ENCODE measurements around the gene FASN. TPM values are rescaled to one million over a fixed set of nuclear protein-coding genes. Genes with fewer than 3 reads are reported as not detected.

FASN gene
- total and polyA plus RNA-seq, 2 of the 4 experiments (the other 2 are of a cell fraction), result 12.4 to 56.0 TPM

DNA sequence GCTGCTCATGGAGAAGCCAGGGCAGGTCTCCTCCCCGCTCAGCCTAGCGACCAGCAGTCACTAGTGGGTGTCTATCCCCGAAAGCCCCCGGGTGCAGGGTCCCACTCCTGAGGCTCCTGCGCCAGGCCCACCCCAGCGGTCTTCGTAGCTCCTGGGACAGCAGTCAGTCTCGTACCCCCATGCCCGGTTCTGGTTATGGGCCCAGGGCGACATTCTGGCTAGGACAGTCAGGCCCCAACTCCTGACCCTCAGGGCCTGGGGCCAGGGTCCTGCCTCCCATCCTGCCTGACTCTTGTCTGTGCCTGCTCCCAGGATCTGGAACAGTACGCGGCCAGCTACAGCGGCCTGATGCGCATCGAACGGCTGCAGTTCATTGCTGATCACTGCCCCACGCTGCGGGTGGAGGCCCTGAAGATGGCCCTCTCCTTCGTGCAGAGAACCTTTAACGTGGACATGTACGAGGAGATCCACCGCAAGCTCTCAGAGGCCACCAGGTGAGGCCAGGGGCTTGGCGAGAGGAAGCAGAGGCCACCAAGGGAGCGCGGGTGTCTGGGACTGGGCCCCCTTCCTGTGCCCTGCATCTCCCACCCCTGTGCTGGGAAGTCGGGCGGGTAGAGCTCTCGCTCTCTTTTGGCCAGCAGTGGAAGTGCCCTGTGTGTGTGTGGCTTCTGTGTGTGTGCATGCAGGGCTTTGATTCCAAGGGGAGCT, 44.3 kb downstream of the FASN start:
- Histone ChIP-seq H2BK20ac (ENCODE audit: low read depth, low read length) (no peak overlapping the region), H3K4me2 (ENCODE audit: low read depth, low read length) (no peak overlapping the region; the same call in 1 of the 2 replicates), H3K9me1 (ENCODE audit: insufficient read depth, low read length) (peaks cover 5% of the 10 kb centered on the region), H4K5ac (ENCODE audit: low read depth, low read length) (no peak overlapping the region), H2BK15ac (ENCODE audit: low read depth, low read length) (no peak overlapping the region), H2AFZ (replicated peaks; ENCODE audit: low read length, poor library complexity) (no peak overlapping the region), H3K56ac (ENCODE audit: extremely low read depth, insufficient read depth, low read length) (no peak overlapping the region), H2AK5ac (ENCODE audit: low read depth, low read length) (no peak overlapping the region), H3K27me3 (ENCODE audit: control insufficient read depth, insufficient read depth, low read length) (no peaks in the 10 kb centered on the region), H3K23ac (ENCODE audit: low read depth, low read length) (no peak overlapping the region), H3K4me3 (ENCODE audit: insufficient read depth, low read depth, low read length) (no peak overlapping the region), H3K79me1 (ENCODE audit: low read depth in 1 of 2, low read length in 2 of 2) (peaks cover 16 to 45% of the 10 kb centered on the region in 2 experiments), H3K18ac (ENCODE audit: low read depth, low read length) (no peak overlapping the region), H2AK9ac (replicated peaks; ENCODE audit: low read depth, low read length, poor library complexity) (peak overlapping the region; percentile 55), H2BK5ac (ENCODE audit: low read depth, low read length, poor library complexity, severe bottlenecking) (no peak overlapping the region), H2BK120ac (ENCODE audit: low read depth, low read length) (no peak overlapping the region), H4K8ac (ENCODE audit: low read depth in 2 of 2, low read length in 2 of 2) (no peak overlapping the region), H3K9ac (ENCODE audit: low read depth, low read length) (no peak overlapping the region), H3K36me3 (ENCODE audit: control insufficient read depth, insufficient read depth, low read length) (peaks cover 60% of the 10 kb centered on the region), H3K27ac (ENCODE audit: insufficient read depth, low read length) (no peak overlapping the region), H4K91ac (ENCODE audit: insufficient read depth, low read depth, low read length) (no peak overlapping the region), H3K4ac (ENCODE audit: low read depth, low read length) (no peak overlapping the region), H3K9me3 (ENCODE audit: control insufficient read depth, insufficient read depth, low read length) (no peaks in the 10 kb centered on the region), H3K14ac (replicated peaks; ENCODE audit: low read depth, low read length) (no peak overlapping the region), H3K4me1 (ENCODE audit: control insufficient read depth, insufficient read depth, low read length) (peaks cover 18% of the 10 kb centered on the region), H4K20me1 (ENCODE audit: insufficient read depth, low read length) (peaks cover 4% of the 10 kb centered on the region)
- ChIA-PET CTCF (no interaction called here), POLR2A (ENCODE audit: unreplicated experiment) (no interaction called here)
- 96% methylated on average over 22 of the region's 28 CpGs; no CpG with 5 or more reads in 1 of the 2 experiments for WGBS, 2 experiments (ENCODE audit: extremely low coverage in 2 of 2, insufficient read length in 1 of 2)
- intact Hi-C loops (cut with micrococcal nuclease) (no loop called here), in situ Hi-C loops (cut with MboI; ENCODE audit: low sequenced_read_pairs) (no loop called here), dilution Hi-C loops (cut with HindIII; ENCODE audit: low sequenced_read_pairs, unreplicated experiment) (no loop called here)
- BruUV-seq (replicated peaks), result no TSS peak
- DNase-seq (no peak), ATAC-seq (ENCODE audit: low read depth) (no peak)
- TF ChIP-seq RCOR1 (IDR thresholded peaks at IDR 0.05; ENCODE audit: insufficient replicate concordance, low read length) (no peak), MAFK (IDR thresholded peaks at IDR 0.05; ENCODE audit: low read depth, low read length) (no peak), MXI1 (IDR thresholded peaks at IDR 0.05; ENCODE audit: borderline replicate concordance, low read depth, low read length) (no peak), CEBPB (IDR thresholded peaks at IDR 0.05; ENCODE audit: low read depth, low read length) (no peak), NFE2L2 (IDR thresholded peaks at IDR 0.05; ENCODE audit: low read depth, low read length) (no peak), SMC3 (IDR thresholded peaks at IDR 0.05; ENCODE audit: low read depth, low read length) (no peak), FOS (IDR thresholded peaks at IDR 0.05; ENCODE audit: low read depth, low read length) (no peak), RFX5 (IDR thresholded peaks at IDR 0.05; ENCODE audit: low read depth, low read length) (no peak), POLR2A (IDR thresholded peaks at IDR 0.05; ENCODE audit: low read depth, low read length) (no peak), RAD21 (IDR thresholded peaks at IDR 0.05; ENCODE audit: low read length) (no peak), CHD1 (IDR thresholded peaks at IDR 0.05; ENCODE audit: low read depth, low read length) (no peak), BHLHE40 (IDR thresholded peaks at IDR 0.05; ENCODE audit: low read depth, low read length) (no peak)
- TF ChIP-seq, protein P1, sequence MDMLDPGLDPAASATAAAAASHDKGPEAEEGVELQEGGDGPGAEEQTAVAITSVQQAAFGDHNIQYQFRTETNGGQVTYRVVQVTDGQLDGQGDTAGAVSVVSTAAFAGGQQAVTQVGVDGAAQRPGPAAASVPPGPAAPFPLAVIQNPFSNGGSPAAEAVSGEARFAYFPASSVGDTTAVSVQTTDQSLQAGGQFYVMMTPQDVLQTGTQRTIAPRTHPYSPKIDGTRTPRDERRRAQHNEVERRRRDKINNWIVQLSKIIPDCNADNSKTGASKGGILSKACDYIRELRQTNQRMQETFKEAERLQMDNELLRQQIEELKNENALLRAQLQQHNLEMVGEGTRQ (IDR thresholded peaks at IDR 0.05; ENCODE audit: low read depth, low read length), result no peak
- TF ChIP-seq, protein P2, sequence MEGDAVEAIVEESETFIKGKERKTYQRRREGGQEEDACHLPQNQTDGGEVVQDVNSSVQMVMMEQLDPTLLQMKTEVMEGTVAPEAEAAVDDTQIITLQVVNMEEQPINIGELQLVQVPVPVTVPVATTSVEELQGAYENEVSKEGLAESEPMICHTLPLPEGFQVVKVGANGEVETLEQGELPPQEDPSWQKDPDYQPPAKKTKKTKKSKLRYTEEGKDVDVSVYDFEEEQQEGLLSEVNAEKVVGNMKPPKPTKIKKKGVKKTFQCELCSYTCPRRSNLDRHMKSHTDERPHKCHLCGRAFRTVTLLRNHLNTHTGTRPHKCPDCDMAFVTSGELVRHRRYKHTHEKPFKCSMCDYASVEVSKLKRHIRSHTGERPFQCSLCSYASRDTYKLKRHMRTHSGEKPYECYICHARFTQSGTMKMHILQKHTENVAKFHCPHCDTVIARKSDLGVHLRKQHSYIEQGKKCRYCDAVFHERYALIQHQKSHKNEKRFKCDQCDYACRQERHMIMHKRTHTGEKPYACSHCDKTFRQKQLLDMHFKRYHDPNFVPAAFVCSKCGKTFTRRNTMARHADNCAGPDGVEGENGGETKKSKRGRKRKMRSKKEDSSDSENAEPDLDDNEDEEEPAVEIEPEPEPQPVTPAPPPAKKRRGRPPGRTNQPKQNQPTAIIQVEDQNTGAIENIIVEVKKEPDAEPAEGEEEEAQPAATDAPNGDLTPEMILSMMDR (conservative IDR thresholded peaks at IDR 0.05; ENCODE audit: low read depth, low read length), result no peak
